CD4-positive, alpha-beta T cell treated with Interleukin-17A for 4 hours (primary cell): ENCODE results near the gene ADAMTS6.
"Not testable (repeated sequence)": the region's sequence is repeated elsewhere in the genome, so short reads cannot be mapped to it uniquely, and the experiment has no call there.

Source experiments
- DNase-seq: peaks from one replicate; pipeline ENCODE4 v3.0.0-alpha.2; 2020; ENCODE audit warnings: mixed read lengths

The ADAMTS6 gene

DNA sequence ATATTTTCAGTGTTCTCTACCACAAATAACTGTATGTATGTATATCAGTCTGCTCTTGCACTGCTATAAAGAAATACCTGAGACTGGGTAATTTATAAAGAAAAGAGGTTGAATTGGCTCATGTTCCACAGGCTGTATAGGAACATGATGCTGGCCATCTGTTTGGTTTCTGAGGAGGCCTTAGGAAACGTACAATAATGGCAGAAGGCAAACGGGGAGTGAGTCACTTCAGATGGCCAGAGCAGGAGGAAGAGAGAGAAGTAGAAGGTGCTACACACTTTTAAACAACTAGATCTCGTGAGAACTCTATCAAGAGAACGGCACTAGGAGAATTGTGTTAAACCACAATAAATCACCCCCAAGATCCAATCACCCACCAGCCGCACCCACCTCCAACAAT lies 121.7 kb downstream of the ADAMTS6 start:
- no peak for DNase-seq

DNA sequence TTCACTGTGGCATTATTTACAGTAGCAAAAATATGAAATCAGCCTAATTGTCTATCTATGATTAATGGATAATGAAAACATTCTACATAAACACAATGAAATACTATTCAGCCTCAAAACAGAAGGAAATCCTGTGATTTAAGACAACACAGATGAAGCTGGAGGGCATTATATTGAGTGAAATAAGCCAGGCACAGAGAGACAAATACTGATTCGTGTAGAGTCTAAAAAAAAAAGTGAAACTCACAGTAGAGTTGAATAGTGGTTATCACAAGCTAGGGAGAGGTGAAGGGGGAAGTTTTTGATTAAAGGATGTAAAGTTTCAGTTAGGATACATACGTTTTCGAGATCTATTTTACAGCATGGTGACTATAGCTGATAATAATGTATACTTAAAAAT lies 122.2 kb downstream of the ADAMTS6 start:
- DNase-seq = no peak

DNA sequence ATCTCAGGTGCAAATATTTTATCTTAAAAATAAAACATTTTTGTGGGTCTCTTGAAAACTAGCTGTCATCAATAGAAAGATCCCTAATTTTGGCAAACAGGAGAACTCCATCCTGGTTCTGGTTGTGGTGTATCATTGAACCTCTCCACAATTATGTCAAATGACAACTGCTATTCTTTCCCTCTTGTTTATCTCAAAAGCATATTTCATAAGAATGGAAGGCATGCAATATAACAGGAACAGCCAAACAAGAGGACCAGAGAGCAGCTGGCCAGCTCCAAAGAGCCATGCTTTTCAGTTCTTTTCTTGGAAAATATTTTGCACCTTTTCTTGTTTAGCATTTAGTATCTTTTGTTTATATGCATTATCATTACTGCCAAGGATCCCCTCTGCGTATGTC lies 125.4 kb downstream of the ADAMTS6 start:
- DNase-seq = no peak

DNA sequence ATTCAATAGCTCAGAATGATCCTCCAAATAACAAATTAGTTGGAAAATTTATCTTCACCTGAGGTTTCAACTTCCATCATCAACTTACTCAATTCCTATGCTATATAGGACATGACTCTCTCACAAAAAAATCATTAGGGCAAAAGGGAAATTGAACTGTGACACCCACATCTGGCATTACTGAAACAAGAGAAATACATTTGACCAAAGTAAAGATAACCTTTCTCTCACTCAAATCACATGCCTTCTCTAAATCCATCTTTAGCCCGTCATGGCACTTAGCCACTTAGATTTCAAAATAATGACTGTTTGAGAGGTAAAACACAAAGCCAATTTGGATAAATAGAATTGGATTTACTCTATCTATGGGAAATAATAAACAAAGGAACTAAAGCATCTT lies 126.4 kb downstream of the ADAMTS6 start:
- no peak for DNase-seq

DNA sequence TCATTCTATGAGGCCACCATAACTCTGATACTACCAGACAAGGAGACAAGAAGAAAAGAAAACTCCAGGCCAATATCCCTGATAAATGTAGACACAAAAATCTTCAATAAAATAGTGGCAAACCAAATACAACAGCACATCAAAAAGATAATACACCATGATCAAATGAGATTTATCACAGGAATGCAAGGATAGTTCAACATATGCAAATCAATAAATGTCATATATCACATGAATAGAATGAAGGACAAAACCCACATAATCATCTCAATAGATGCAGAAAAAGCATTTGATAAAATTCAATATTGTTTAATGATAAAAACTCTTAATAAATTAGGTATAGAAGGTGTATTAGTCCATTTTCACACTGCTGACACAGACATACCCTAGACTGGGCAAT lies 139.9 kb downstream of the ADAMTS6 start:
- no peak for DNase-seq

GRCh38 chr5:65338606-65339151 lies 143.0 kb downstream of the ADAMTS6 start:
- DNase-seq = no peak

- no peak for DNase-seq
Measured at GRCh38 chr5:65334077-65334476, 147.6 kb downstream of the ADAMTS6 start.

DNA sequence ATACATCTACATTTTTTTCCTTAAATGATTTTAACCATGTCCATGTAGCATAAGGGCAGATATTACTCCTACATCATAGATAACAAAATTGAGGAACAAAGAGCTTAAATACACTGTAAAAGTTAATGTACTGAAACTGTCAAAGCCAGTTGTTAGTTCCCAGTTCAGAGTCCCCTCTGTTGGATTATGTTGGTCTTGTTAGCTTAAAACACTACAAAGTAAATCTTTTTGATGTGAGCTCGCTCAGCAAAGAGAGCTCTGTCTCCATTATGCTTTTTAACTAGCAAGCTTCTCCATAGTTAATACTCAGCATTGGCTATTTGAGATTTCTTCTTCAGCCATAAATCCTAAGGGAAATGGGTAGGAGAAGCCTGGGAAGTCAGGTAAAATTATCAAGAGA lies 149.1 kb downstream of the ADAMTS6 start:
- no peak for DNase-seq

DNA sequence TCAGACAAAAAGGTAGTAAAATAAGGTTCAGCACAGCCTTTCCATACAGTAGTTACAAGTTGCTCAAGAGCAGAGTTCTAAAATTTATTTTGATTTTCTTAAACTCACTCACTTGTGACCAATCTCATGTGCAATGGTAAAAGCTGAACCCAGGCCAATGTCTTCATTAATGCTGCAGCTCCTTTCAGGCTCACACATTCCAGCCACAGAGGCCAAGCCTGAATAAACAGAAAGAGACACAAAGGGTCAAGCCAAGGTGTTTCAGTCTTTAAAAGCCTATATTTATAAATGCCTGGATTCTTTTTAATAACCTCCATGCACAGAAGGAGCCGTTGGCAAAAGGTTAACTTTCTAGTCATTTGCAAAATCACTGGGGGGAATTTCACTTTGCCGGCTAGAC lies 152.5 kb downstream of the ADAMTS6 start:
- no peak for DNase-seq

- no peak for DNase-seq
Measured at GRCh38 chr5:65327582-65327981, 154.1 kb downstream of the ADAMTS6 start.

- no peak for DNase-seq
Measured at GRCh38 chr5:65326922-65327321, 154.8 kb downstream of the ADAMTS6 start.

DNA sequence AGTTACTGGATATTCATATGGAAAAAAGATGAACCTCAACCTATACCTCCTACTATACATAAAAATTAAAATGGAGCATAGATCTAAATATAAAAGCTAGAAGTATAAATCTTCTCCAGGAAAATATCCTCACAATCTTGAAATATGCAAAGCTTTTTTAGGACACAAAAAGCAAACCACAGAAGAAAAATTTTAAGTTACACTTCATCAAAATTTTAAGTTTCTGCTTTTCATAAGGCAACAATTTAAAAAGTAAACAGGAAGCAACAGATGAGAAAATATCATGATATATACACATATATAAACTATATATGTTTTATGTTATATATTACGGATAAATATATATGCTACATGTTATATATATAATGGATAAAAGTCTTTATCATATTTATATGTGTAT lies 157.5 kb downstream of the ADAMTS6 start:
- no peak for DNase-seq

GRCh38 chr5:65320704-65321103 lies 161.0 kb downstream of the ADAMTS6 start:
- not testable (repeated sequence) for DNase-seq

GRCh38 chr5:65320250-65320649 lies 161.5 kb downstream of the ADAMTS6 start:
- DNase-seq = no peak

GRCh38 chr5:65307931-65308330 lies 173.8 kb downstream of the ADAMTS6 start:
- no peak for DNase-seq

DNA sequence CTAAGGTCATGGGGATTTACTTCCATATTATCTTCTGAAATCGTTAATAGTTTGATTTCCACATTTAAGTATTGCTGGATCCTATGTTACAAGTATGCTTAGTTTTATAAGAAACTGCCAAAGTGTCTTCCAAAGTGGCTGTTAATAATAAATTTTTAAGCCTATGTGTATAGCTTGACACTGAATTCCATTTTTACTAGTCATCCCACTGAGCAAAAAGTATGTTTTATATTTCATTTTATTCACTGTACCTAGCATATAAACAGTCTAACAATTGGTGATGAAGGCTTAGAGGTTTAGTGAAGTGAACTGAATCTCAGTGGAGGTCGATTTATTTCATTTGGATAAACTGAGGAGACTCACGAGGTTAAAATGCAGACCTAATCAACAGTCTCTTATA lies 174.6 kb downstream of the ADAMTS6 start:
- no peak for DNase-seq

GRCh38 chr5:65305913-65306312 lies 175.8 kb downstream of the ADAMTS6 start:
- DNase-seq = no peak

DNA sequence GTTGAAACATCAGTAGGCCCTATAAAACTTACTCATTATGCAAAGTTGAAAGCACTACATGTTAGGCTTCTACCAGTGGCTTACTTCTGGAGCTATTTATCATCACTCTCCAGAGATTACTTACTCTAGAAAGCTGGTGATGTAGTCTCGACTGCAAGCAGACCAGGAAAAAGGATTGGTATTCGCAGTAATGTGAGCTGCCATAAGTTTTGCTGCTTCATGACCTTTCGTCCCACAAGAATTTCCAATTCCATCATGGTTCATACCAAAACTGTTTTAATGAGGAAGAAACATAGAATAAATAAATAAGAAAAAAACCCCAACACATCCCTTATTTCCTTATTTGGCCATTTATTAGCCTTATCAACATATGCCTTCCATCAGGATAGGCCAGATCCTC lies 181.9 kb downstream of the ADAMTS6 start:
- no peak for DNase-seq

- DNase-seq = no peak
Measured at GRCh38 chr5:65296067-65296466, 185.7 kb downstream of the ADAMTS6 start.

DNA sequence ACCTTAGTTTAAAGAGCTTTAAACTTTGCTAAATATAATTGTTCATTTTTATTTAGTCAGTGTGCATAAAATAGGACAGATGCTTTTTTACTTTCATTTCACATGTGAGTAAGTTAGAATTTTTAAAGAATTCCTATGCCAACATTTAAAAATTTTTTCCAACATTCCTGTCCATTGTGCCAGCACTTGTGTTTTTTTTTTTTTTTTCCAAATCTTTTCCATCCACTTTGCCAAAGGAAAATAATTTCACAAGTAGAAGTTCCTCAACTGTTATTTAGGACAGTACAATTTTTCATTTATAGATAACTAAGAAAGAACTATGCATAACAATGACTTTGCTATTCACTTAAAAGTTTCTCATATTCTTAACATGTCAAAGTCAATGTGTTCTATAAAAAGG lies 189.5 kb downstream of the ADAMTS6 start:
- DNase-seq = no peak

DNA sequence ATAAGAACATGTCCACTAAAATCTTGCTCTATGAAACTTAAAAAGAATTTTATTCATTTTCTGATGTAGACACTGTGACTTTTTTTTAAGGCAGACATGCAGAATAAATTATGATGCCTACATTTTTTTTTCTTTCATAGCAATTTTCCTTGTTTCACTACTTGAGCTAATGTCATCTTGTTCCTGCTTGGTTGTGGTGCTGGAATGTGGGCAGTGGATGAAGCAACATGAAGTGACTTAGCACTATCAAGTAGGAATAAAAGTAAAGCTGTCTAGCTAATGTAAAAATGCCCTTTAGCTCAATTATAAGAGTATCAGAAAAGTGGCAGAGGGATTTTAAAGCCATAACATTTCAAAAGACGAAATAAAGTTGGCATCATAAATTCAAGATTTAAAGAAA lies 191.0 kb downstream of the ADAMTS6 start:
- DNase-seq = no peak

DNA sequence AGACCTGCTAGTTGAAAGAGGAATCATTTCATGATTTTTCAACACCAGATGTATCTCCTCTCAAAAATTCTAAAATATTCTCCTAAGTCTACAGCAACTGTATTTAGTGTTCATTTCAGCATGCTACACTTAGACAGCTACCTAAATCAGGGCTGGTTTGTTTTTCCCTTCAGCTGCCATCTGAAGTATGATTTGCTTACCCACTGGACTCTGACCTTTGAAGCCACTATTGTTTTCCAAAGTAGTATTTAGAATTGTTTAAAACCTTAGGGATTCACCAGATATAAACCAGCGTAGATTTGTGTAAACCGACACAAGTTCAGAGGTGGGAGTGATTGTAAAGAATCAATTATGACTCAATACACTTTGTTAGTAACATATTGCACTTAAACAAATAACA lies 193.1 kb downstream of the ADAMTS6 start:
- no peak for DNase-seq

DNA sequence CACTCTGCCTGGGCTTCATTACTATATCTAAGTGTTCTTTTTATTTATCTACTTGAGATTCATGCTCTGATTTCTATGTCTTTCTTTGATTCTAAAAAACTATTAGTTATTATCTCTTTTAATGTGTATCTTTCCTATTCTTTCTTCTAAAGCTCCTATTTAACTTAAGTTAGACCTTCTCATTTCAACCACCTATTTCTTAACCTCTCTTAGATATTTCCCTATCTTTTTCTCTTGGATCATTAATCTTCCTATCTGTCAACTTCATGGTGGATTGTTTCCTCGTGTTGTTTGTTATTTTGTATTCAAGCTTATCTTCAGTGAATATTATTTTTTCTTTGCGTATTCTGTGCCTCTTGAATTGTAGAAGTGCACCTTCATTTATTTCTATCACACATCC lies 202.1 kb downstream of the ADAMTS6 start:
- no peak for DNase-seq

DNA sequence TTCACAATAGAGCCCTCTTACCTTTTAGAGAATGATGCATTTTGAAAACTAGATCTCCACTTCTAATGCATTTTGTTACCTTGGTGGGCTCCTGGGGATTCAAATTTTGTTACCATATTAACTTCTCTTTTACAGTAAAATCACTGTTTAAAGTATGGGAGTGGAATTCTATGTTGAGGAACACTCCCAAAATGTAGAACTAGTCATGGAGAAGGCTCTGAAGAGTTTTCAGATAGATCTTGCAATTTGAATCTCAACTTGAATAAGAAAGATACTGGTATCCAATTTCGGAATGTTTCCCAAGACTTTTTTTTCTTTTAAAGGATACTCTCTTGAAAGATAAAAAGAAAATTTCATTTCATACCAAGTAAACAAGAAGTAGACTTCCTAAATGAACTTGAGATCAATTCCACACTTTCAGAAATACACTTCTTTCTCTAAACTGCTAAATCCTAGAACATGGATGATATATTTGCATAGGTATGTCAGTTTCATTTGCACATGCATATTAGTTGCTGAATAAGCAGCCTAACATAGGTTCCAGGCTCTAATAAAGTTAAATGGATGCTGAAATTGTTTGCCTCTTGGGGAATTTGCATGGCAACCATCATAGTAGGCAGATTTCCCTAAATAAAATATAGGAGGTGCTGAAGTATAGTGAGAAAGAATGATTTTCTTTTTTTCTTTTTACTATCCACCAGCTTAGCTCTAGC lies 205.4 kb downstream of the ADAMTS6 start:
- no peak for DNase-seq

- no peak for DNase-seq
Measured at GRCh38 chr5:65271906-65272305, 209.8 kb downstream of the ADAMTS6 start.
